ENCODE results near the gene HYCC2.

HYCC2 gene

GRCh38 chr2:201024518-201024917 is 47.0 kb downstream of the HYCC2 start:
- H3K9me3 ChIP-seq (ENCODE audit: low read depth, low read length), result no peaks in the 10 kb centered on the region
- H3K9ac ChIP-seq (ENCODE audit: insufficient read length), result no peak overlapping the region
- DNase-seq (ENCODE audit: low read depth, low spot score), result no peak
- TF ChIP-seq POLR2AphosphoS5 (IDR thresholded peaks at IDR 0.05; ENCODE audit: borderline replicate concordance, low read depth, low read length), result no peak
- no peak for TF ChIP-seq FOXP2 (optimal IDR thresholded peaks at IDR 0.05; ENCODE audit: control extremely low read depth, extremely low read length, insufficient read depth)
- TF ChIP-seq EZH2 (IDR thresholded peaks at IDR 0.05), result no peak
- H3K27ac ChIP-seq, result no peak overlapping the region
- H3K4me3 ChIP-seq, result no peak overlapping the region
- peaks cover 5% of the 10 kb centered on the region; the same call in 1 of the 2 replicates for H3K36me3 ChIP-seq (ENCODE audit: insufficient read depth, low read length)

- Histone ChIP-seq H3K27ac (no peak overlapping the region), H3K9ac (ENCODE audit: insufficient read length) (no peak overlapping the region), H3K4me3 (no peak overlapping the region), H3K9me3 (ENCODE audit: low read depth, low read length) (no peaks in the 10 kb centered on the region), H3K36me3 (ENCODE audit: insufficient read depth, low read length) (peaks cover 5% of the 10 kb centered on the region; the same call in 1 of the 2 replicates)
- no peak for TF ChIP-seq EZH2 (IDR thresholded peaks at IDR 0.05)
- no peak for TF ChIP-seq POLR2AphosphoS5 (IDR thresholded peaks at IDR 0.05; ENCODE audit: borderline replicate concordance, low read depth, low read length)
- no peak for TF ChIP-seq FOXP2 (optimal IDR thresholded peaks at IDR 0.05; ENCODE audit: control extremely low read depth, extremely low read length, insufficient read depth)
- no peak for DNase-seq (ENCODE audit: low read depth, low spot score)
Measured at GRCh38 chr2:201021914-201022313, 49.6 kb downstream of the HYCC2 start.
